H1 (cell line): Measurements from ENCODE around the gene PLEKHG3. TPM values are rescaled to one million over a fixed set of nuclear protein-coding genes. Genes with fewer than 3 reads are reported as not detected.

Experiments
- EP300 ChIP-seq, 2 experiments: IDR thresholded peaks; 1 replicate in 1 of 2; 2 replicates in 1 of 2; pipeline ENCODE4 v1.6.1; 2011 to 2012; ENCODE audit warnings: low read depth in 2 of 2, low read length in 2 of 2, mild to moderate bottlenecking in 2 of 2, borderline replicate concordance in 1 of 2, inconsistent platforms in 1 of 2, moderate library complexity in 1 of 2
- SRF ChIP-seq: IDR thresholded peaks from 2 replicates; pipeline ENCODE4 v1.6.1; 2011; ENCODE audit warnings: mild to moderate bottlenecking, low read depth, low read length, moderate library complexity
- polyA plus RNA-seq, 7 experiments: library from polyadenylated mRNA; depleted of rRNA in 3 of 7; stranded (reverse) in 5 of 7; unstranded in 2 of 7; fragments of >200 nt in 5 of 7; fragments of 200-250 nt in 2 of 7; gene quantifications; 1 replicate in 5 of 7; 2 replicates in 1 of 7; 4 replicates in 1 of 7; pipeline versions ENCODE4 v1.2.1 to v1.2.3, GENCODE V29; 2011 to 2013; ENCODE audit warnings: missing spikeins in 2 of 7, mixed read lengths in 2 of 7
- total RNA-seq: library from RNA; stranded (reverse); fragmentation: NEBNext Ultra II Directional; extraction: Animal tissue kit (Norgen Biotek cat#: 25700); gene quantifications from 2 replicates; pipeline ENCODE4 v1.2.1, GENCODE V29; 2021
- TF ChIP-seq, protein P1 (sequence below): IDR thresholded peaks from 2 replicates; pipeline ENCODE4 v1.6.1; 2011; ENCODE audit warnings: low read length, improper control_type of control experiment
- TF ChIP-seq, protein P2 (sequence below): IDR thresholded peaks from 2 replicates; pipeline ENCODE4 v1.6.1; 2012; ENCODE audit warnings: low read length, inconsistent platforms
- TF ChIP-seq, protein P3 (sequence below): IDR thresholded peaks from 2 replicates; pipeline ENCODE4 v1.6.1; 2011; ENCODE audit warnings: low read depth, mild to moderate bottlenecking, low read length; ENCODE audit not compliant: insufficient read depth

Gene PLEKHG3
- total and polyA plus RNA-seq, 2 of the 8 experiments (the other 6 are each of a cell fraction or from before 2014, with no cell fraction given), result 43.4 to 90.6 TPM

DNA sequence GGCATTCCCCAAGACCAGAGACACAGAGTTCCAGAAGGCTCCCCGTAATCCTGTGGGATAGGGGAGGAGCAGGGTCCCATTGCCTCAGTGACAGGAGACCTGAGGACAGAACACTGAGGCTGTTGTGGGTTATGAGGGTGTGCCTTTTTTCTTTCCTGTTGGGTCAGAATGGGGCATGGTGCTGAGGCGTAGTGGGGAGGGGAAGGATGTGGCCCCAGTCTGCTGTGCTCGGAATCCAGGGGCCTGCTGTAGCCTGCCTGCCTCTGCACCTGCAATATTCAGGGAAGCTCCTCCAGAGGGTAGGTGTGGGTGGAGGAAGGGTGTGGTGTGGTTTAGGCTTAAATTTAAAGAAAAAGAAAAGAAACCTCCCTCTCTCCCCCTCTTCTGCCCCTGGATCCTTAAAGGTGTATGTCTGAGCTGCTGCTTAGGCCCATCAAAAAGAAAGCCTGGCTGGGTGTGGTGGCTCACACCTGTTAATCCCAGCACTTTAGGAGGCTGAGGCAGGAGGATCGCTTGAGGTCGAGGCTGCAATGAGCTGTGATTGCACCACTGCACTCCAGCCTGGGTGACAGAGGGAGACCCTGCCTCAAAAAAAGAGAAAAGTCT, 18.7 kb downstream of the PLEKHG3 start (continued):
- TF ChIP-seq, protein P1, sequence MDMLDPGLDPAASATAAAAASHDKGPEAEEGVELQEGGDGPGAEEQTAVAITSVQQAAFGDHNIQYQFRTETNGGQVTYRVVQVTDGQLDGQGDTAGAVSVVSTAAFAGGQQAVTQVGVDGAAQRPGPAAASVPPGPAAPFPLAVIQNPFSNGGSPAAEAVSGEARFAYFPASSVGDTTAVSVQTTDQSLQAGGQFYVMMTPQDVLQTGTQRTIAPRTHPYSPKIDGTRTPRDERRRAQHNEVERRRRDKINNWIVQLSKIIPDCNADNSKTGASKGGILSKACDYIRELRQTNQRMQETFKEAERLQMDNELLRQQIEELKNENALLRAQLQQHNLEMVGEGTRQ, result no peak
- TF ChIP-seq, protein P2, sequence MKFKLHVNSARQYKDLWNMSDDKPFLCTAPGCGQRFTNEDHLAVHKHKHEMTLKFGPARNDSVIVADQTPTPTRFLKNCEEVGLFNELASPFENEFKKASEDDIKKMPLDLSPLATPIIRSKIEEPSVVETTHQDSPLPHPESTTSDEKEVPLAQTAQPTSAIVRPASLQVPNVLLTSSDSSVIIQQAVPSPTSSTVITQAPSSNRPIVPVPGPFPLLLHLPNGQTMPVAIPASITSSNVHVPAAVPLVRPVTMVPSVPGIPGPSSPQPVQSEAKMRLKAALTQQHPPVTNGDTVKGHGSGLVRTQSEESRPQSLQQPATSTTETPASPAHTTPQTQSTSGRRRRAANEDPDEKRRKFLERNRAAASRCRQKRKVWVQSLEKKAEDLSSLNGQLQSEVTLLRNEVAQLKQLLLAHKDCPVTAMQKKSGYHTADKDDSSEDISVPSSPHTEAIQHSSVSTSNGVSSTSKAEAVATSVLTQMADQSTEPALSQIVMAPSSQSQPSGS, result no peak
- TF ChIP-seq SRF (no peak), EP300 (IDR thresholded peaks at IDR 0.05; ENCODE audit: borderline replicate concordance in 1 of 2, low read depth in 2 of 2, low read length in 2 of 2) (no peak)
- TF ChIP-seq, protein P3, sequence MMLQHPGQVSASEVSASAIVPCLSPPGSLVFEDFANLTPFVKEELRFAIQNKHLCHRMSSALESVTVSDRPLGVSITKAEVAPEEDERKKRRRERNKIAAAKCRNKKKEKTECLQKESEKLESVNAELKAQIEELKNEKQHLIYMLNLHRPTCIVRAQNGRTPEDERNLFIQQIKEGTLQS, result no peak
- TF ChIP-seq, all 59 proteins: peak for 0
